ENCODE measurements around the gene ARHGEF39. TPM values are rescaled to one million over a fixed set of nuclear protein-coding genes. Genes with fewer than 3 reads are reported as not detected.

ARHGEF39 gene
- total and polyA plus RNA-seq, 4 experiments from 2014 or later = 1.0 to 1.1 TPM; not detected in 2

DNA sequence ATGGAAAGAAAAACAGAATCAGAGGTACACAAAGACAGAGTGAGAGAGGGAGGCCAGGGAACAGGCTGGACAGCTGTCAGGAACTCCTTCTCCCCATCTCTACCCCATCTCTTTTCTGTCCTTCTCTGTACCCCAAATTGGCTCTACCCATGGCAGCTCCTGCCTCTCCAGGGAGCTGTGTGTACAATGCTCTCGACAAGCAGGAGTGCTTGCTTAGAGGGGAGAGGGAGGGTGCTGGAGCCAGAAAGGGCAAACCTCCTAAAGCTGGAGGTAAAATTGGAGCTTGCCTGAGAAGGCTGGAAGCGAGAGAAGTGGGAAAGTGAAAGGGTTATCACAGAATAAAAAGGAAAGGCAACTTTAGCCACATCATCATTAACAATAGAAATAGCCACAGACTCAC, 18.3 kb upstream of the ARHGEF39 start:
- H3K9me3 ChIP-seq (ENCODE audit: control insufficient read depth in 1 of 2, low read length in 2 of 2) = no peaks in the 10 kb centered on the region
- H3K36me3 ChIP-seq (ENCODE audit: insufficient read depth, low read length) = no peaks in the 10 kb centered on the region
- Mint-ChIP-seq H3K4me1 (peaks cover 0 to 8% (median 1%) of the 10 kb centered on the region in 4 donors), H3K27me3 (no peaks in the 10 kb centered on the region), H3K36me3 (no peaks in the 10 kb centered on the region), H3K4me3 (no peak overlapping the region), H3K27ac (peak overlapping the region in 2 of 7 donors; percentile 66 to 69), H3K9me3 (no peaks in the 10 kb centered on the region)
- DNase-seq = no peak
- POLR2A ChIA-PET (ENCODE audit: partially characterized antibody) = interaction anchor here (0.9 to 1.7 kb wide), 4 partner anchors 11 to 66 kb away, joined by 3 to 5 read pairs (median 4); partner anchors contain the start of genes CD72, CREB3 and TLN1
- H3K4me1 ChIP-seq (ENCODE audit: insufficient read depth, low read length) = no peaks in the 10 kb centered on the region
- H3K27ac ChIP-seq (ENCODE audit: low read depth, low read length) = no peak overlapping the region
- no peak overlapping the region for H3K4me3 ChIP-seq (ENCODE audit: low read length in 2 of 2)
- intact Hi-C loops (cut with micrococcal nuclease) = no loop called here
- CTCF ChIA-PET (ENCODE audit: partially characterized antibody) = interaction anchor here (1.2 to 2.9 kb wide), 2 partner anchors 11 to 13 kb away, joined by 6 to 24 read pairs; no protein-coding TSS in a partner anchor
- no peaks in the 10 kb centered on the region for H3K27me3 ChIP-seq (ENCODE audit: insufficient read depth, low read length)

DNA sequence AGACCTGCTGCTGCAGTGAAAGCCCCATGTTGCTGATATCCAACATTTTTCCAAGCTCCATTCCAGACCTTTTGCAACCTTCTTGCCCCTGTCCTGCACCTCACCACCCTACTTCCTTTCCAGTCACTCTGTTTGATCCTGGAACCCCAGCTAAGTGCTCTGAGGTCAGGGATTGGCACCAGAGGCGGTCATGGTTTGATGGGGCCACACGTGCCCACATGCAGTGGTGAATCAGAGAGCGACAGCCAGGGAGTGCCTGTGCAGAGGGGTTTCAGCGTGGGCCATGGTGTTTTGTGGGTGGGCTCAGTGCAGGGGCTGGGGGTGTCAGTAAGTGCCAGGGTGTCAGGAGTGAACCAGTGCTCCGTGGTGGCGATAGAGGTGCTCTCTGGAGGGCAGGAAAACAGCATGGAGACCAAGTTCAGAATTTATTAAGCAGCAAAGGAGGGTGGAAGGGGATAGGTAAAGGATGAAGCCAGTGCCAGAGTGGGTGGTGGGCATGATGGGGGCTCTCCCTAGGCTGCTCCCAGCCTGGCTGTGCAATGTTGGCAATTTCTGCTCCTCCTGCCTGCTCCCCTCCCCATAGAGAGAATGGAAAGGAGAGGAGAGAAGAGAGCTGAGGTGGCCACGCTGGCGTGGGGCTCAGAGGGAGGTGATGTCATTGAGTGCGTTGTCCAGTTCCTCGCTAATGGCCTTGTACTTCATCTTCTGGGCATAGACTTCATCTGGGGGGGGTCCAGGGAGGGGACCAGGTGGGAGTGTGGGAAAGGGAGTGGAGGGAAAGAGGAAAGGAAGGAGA, 17.7 kb upstream of the ARHGEF39 start:
- Mint-ChIP-seq H3K4me1 (peaks cover 0 to 5% (median 1%) of the 10 kb centered on the region in 4 donors), H3K36me3 (no peaks in the 10 kb centered on the region), H3K4me3 (no peak overlapping the region), H3K27me3 (no peaks in the 10 kb centered on the region), H3K9me3 (no peaks in the 10 kb centered on the region), H3K27ac (peak overlapping the region in 2 of 7 donors; percentile 8 to 69)
- CTCF ChIA-PET (ENCODE audit: partially characterized antibody) = interaction anchor here (1.2 to 2.9 kb wide), 2 partner anchors 12 to 13 kb away, joined by 6 to 24 read pairs; no protein-coding TSS in a partner anchor
- no peak for DNase-seq
- H3K4me1 ChIP-seq (ENCODE audit: insufficient read depth, low read length) = no peaks in the 10 kb centered on the region
- POLR2A ChIA-PET (ENCODE audit: partially characterized antibody) = interaction anchor here (0.9 to 1.7 kb wide), 3 partner anchors 12 to 49 kb away, joined by 3 to 4 read pairs (median 4); partner anchors contain the start of genes CREB3 and TLN1
- no peak overlapping the region for H3K27ac ChIP-seq (ENCODE audit: low read depth, low read length)
- intact Hi-C loops (cut with micrococcal nuclease) = no loop called here
- H3K27me3 ChIP-seq (ENCODE audit: insufficient read depth, low read length) = no peaks in the 10 kb centered on the region
- no peaks in the 10 kb centered on the region for H3K9me3 ChIP-seq (ENCODE audit: control insufficient read depth in 1 of 2, low read length in 2 of 2)
- no peaks in the 10 kb centered on the region for H3K36me3 ChIP-seq (ENCODE audit: insufficient read depth, low read length)
- H3K4me3 ChIP-seq (ENCODE audit: low read length in 2 of 2) = no peak overlapping the region

DNA sequence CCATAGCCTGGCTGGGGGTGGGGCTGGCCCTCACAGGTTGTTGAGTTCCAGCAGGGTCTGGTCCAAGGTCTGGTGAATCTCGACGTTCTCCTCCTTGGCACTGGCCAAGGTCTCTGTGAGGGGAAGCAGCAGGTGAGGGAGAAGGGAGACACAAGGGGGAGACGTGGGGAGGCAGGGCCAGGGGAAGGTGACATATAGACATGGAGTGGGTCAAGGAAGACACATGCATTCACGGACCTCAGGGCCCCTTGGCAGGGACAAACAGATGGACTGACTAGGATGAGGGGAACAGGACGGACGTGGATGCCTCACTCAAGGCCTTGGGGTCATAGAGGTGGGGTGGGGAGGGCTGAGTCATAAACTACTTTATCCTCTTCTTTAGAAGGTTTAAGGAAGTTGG, 17.1 kb upstream of the ARHGEF39 start:
- intact Hi-C loops (cut with micrococcal nuclease) = no loop called here
- DNase-seq = no peak
- Histone ChIP-seq H3K36me3 (ENCODE audit: insufficient read depth, low read length) (no peaks in the 10 kb centered on the region), H3K4me3 (ENCODE audit: low read length in 2 of 2) (no peak overlapping the region), H3K9me3 (ENCODE audit: control insufficient read depth in 1 of 2, low read length in 2 of 2) (no peaks in the 10 kb centered on the region), H3K27ac (ENCODE audit: low read depth, low read length) (no peak overlapping the region), H3K27me3 (ENCODE audit: insufficient read depth, low read length) (no peaks in the 10 kb centered on the region), H3K4me1 (ENCODE audit: insufficient read depth, low read length) (no peaks in the 10 kb centered on the region)
- CTCF ChIA-PET (ENCODE audit: partially characterized antibody) = interaction anchor here (2.9 kb wide), 1 partner anchor 14 kb away, joined by 24 read pairs; no protein-coding TSS in a partner anchor
- peaks cover 0 to 6% (median under 1%) of the 10 kb centered on the region in 4 donors for H3K4me1 Mint-ChIP-seq
- H3K27me3 Mint-ChIP-seq = no peaks in the 10 kb centered on the region
- peak overlapping the region in 1 of 7 donors; percentile 7 for H3K27ac Mint-ChIP-seq
- H3K36me3 Mint-ChIP-seq = no peaks in the 10 kb centered on the region
- POLR2A ChIA-PET (ENCODE audit: partially characterized antibody) = no interaction called here
- no peaks in the 10 kb centered on the region for H3K9me3 Mint-ChIP-seq
- H3K4me3 Mint-ChIP-seq = no peak overlapping the region

GRCh38 chr9:35681341-35682002, 16.5 kb upstream of the ARHGEF39 start:
- Mint-ChIP-seq H3K4me1 (peaks cover under 1 to 11% (median 3%) of the 10 kb centered on the region in 4 donors), H3K36me3 (no peaks in the 10 kb centered on the region), H3K4me3 (no peak overlapping the region), H3K9me3 (no peaks in the 10 kb centered on the region), H3K27me3 (peaks cover under 1 to 1% of the 10 kb centered on the region in 2 donors), H3K27ac (peak overlapping the region in 2 of 7 donors; percentile 7 to 57)
- no peaks in the 10 kb centered on the region for H3K27me3 ChIP-seq (ENCODE audit: insufficient read depth, low read length)
- no peaks in the 10 kb centered on the region for H3K9me3 ChIP-seq (ENCODE audit: control insufficient read depth in 1 of 2, low read length in 2 of 2)
- H3K4me3 ChIP-seq (ENCODE audit: low read length in 2 of 2) = no peak overlapping the region
- intact Hi-C loops (cut with micrococcal nuclease) = no loop called here
- DNase-seq = no peak
- no peak overlapping the region for H3K27ac ChIP-seq (ENCODE audit: low read depth, low read length)
- POLR2A ChIA-PET (ENCODE audit: partially characterized antibody) = no interaction called here
- CTCF ChIA-PET (ENCODE audit: partially characterized antibody) = interaction anchor here (1.1 to 2.8 kb wide), 2 partner anchors 15 to 35 kb away, joined by 3 to 20 read pairs; no protein-coding TSS in a partner anchor
- no peaks in the 10 kb centered on the region for H3K36me3 ChIP-seq (ENCODE audit: insufficient read depth, low read length)
- peaks cover under 1% of the 10 kb centered on the region for H3K4me1 ChIP-seq (ENCODE audit: insufficient read depth, low read length)

- no peak overlapping the region for H3K27ac ChIP-seq (ENCODE audit: low read depth, low read length)
- Mint-ChIP-seq H3K27me3 (peaks cover 1 to 3% of the 10 kb centered on the region in 2 donors), H3K4me1 (peaks cover 5 to 15% (median 6%) of the 10 kb centered on the region in 4 donors), H3K36me3 (no peaks in the 10 kb centered on the region), H3K4me3 (no peak overlapping the region), H3K9me3 (no peaks in the 10 kb centered on the region), H3K27ac (peak overlapping the region in 1 of 7 donors; percentile 36)
- DNase-seq = no peak
- no peak overlapping the region for H3K4me3 ChIP-seq (ENCODE audit: low read length in 2 of 2)
- H3K36me3 ChIP-seq (ENCODE audit: insufficient read depth, low read length) = no peaks in the 10 kb centered on the region
- peaks cover 7% of the 10 kb centered on the region for H3K4me1 ChIP-seq (ENCODE audit: insufficient read depth, low read length)
- ChIA-PET CTCF (ENCODE audit: partially characterized antibody) (interaction anchor here (1.1 to 2.8 kb wide), 6 partner anchors 14 to 34 kb away, joined by 3 to 20 read pairs (median 6); partner anchors contain the start of genes ARHGEF39, CCDC107 and RMRP), POLR2A (ENCODE audit: partially characterized antibody) (interaction anchor here (0.8 to 1.1 kb wide), 2 partner anchors 11 to 20 kb away, joined by 3 read pairs; no protein-coding TSS in a partner anchor)
- intact Hi-C loops (cut with micrococcal nuclease) = no loop called here
- H3K27me3 ChIP-seq (ENCODE audit: insufficient read depth, low read length) = no peaks in the 10 kb centered on the region
- H3K9me3 ChIP-seq (ENCODE audit: control insufficient read depth in 1 of 2, low read length in 2 of 2) = no peaks in the 10 kb centered on the region
These were observed 15.5 kb upstream of the ARHGEF39 start for GRCh38 chr9:35680331-35681105.

DNA sequence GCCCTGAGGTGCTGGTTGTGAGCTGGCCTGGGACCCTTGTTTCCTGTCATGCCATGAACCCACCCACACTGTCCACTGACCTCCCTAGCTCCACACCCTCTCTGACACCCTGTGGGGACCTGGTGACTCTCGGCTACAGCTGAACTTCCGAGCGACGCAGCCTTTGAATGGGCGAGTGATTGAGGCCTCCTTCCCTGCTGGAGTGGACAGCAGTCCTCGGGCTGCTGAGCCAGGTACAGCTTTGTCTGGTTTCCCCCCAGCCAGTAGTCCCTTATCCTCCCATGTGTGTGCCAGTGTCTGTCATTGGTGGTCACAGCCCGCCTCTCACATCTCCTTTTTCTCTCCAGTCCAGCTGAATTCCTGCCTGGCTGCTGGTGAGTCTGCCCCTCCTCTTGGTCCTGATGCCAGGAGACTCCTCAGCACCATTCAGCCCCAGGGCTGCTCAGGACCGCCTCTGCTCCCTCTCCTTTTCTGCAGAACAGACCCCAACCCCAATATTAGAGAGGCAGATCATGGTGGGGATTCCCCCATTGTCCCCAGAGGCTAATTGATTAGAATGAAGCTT, 14.9 kb upstream of the ARHGEF39 start:
- H3K9me3 Mint-ChIP-seq = no peaks in the 10 kb centered on the region
- no peak overlapping the region for H3K4me3 ChIP-seq (ENCODE audit: low read length in 2 of 2)
- H3K36me3 ChIP-seq (ENCODE audit: insufficient read depth, low read length) = no peaks in the 10 kb centered on the region
- POLR2A ChIA-PET (ENCODE audit: partially characterized antibody) = interaction anchor here (0.8 to 1.1 kb wide), 2 partner anchors 11 to 19 kb away, joined by 3 read pairs; no protein-coding TSS in a partner anchor
- H3K27me3 Mint-ChIP-seq = peaks cover 1 to 3% of the 10 kb centered on the region in 2 donors
- CTCF ChIA-PET (ENCODE audit: partially characterized antibody) = interaction anchor here (1.0 to 2.8 kb wide), 6 partner anchors 9 to 21 kb away, joined by 3 to 20 read pairs (median 6); partner anchors contain the start of genes ARHGEF39, CCDC107 and RMRP
- no peak overlapping the region for H3K4me3 Mint-ChIP-seq
- H3K9me3 ChIP-seq (ENCODE audit: control insufficient read depth in 1 of 2, low read length in 2 of 2) = no peaks in the 10 kb centered on the region
- H3K36me3 Mint-ChIP-seq = no peaks in the 10 kb centered on the region
- intact Hi-C loops (cut with micrococcal nuclease) = no loop called here
- no peak for DNase-seq
- peak overlapping the region in 2 of 7 donors; percentile 23 to 36 for H3K27ac Mint-ChIP-seq
- H3K4me1 Mint-ChIP-seq = peaks cover 8 to 15% (median 9%) of the 10 kb centered on the region in 4 donors
- peaks cover 12% of the 10 kb centered on the region for H3K4me1 ChIP-seq (ENCODE audit: insufficient read depth, low read length)
- H3K27ac ChIP-seq (ENCODE audit: low read depth, low read length) = no peak overlapping the region
- no peaks in the 10 kb centered on the region for H3K27me3 ChIP-seq (ENCODE audit: insufficient read depth, low read length)

Measured in CD4-positive, alpha-beta memory T cell (primary cell).